ENCODE results near the gene CARD9.
"Not testable (repeated sequence)": the region's sequence is repeated elsewhere in the genome, so short reads cannot be mapped to it uniquely, and the experiment has no call there.

CARD9 gene

GRCh38 chr9:136327304-136327974, 46.0 kb downstream of the CARD9 start, which contains the start of gene GPSM1:
GPSM1 (plus strand) TSS chr9:136327539; CDS start chr9:136327696, 157 bp downstream.
- H3K79me2 ChIP-seq (ENCODE audit: control insufficient read depth, insufficient read depth, low read length, unreplicated experiment) = peaks cover 45% of the 10 kb centered on the region
- H3K36me3 ChIP-seq (ENCODE audit: insufficient read depth, low read length) = no peaks in the 10 kb centered on the region
- H3K4me3 ChIP-seq (ENCODE audit: low read depth, low read length) = peak within 1 kb of the TSS; percentile 97
- peak within 1 kb of the TSS; percentile 75 for H2AFZ ChIP-seq (ENCODE audit: low read length, unreplicated experiment)
- H3K27me3 ChIP-seq (ENCODE audit: insufficient read depth, low read length) = no peaks in the 10 kb centered on the region
- H3K4me1 ChIP-seq (ENCODE audit: control insufficient read depth, insufficient read depth, low read length, unreplicated experiment) = peaks cover 27% of the 10 kb centered on the region
- H3K27ac ChIP-seq (ENCODE audit: low read depth, low read length) = peak within 1 kb of the TSS; percentile 45

DNA sequence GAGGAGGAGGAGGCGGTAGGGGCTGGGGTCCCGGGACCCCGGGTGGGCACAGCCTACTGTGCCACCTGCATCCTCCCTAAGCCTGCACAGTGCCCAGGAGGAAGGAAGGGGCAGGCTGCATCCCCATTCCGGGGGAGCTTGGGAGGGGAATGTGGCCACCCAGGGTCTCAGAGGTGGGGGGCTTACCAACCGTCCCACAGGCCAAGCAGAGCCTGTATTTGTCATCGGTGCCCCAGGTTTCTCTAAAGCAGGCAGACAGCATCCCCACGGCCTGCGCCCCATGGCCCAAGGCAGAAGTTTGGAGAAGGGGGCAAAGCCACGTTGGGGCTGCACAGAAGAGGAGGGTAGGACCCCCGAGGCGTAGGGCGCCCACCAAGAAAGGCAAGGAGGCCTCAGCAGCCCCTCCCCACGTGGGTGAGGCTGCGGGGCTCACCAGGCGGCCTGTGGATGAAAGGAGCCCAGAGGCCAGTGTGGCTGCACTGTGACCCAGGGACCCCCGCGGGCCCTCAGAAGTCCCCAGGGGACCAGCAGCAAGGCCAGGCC, 46.6 kb downstream of the CARD9 start:
- Histone ChIP-seq H3K36me3 (ENCODE audit: insufficient read depth, low read length) (no peaks in the 10 kb centered on the region), H3K27ac (ENCODE audit: low read depth, low read length) (peak overlapping the region; percentile 45), H3K27me3 (ENCODE audit: insufficient read depth, low read length) (no peaks in the 10 kb centered on the region), H3K4me1 (ENCODE audit: control insufficient read depth, insufficient read depth, low read length, unreplicated experiment) (peaks cover 27% of the 10 kb centered on the region), H3K79me2 (ENCODE audit: control insufficient read depth, insufficient read depth, low read length, unreplicated experiment) (peaks cover 39% of the 10 kb centered on the region), H2AFZ (ENCODE audit: low read length, unreplicated experiment) (no peak overlapping the region), H3K4me3 (ENCODE audit: low read depth, low read length) (peak overlapping the region; percentile 97)

GRCh38 chr9:136326061-136326760, 47.3 kb downstream of the CARD9 start:
- Histone ChIP-seq H3K27me3 (ENCODE audit: insufficient read depth, low read length) (no peaks in the 10 kb centered on the region), H3K4me1 (ENCODE audit: control insufficient read depth, insufficient read depth, low read length, unreplicated experiment) (peaks cover 27% of the 10 kb centered on the region), H3K36me3 (ENCODE audit: insufficient read depth, low read length) (no peaks in the 10 kb centered on the region), H3K4me3 (ENCODE audit: low read depth, low read length) (peak overlapping the region; percentile 97), H2AFZ (ENCODE audit: low read length, unreplicated experiment) (peak overlapping the region; percentile 75), H3K79me2 (ENCODE audit: control insufficient read depth, insufficient read depth, low read length, unreplicated experiment) (peaks cover 34% of the 10 kb centered on the region), H3K27ac (ENCODE audit: low read depth, low read length) (peak overlapping the region; percentile 45)

GRCh38 chr9:136325358-136325757, 48.1 kb downstream of the CARD9 start:
- Histone ChIP-seq H2AFZ (ENCODE audit: low read length, unreplicated experiment) (no peak overlapping the region), H3K27ac (ENCODE audit: low read depth, low read length) (no peak overlapping the region)

DNA sequence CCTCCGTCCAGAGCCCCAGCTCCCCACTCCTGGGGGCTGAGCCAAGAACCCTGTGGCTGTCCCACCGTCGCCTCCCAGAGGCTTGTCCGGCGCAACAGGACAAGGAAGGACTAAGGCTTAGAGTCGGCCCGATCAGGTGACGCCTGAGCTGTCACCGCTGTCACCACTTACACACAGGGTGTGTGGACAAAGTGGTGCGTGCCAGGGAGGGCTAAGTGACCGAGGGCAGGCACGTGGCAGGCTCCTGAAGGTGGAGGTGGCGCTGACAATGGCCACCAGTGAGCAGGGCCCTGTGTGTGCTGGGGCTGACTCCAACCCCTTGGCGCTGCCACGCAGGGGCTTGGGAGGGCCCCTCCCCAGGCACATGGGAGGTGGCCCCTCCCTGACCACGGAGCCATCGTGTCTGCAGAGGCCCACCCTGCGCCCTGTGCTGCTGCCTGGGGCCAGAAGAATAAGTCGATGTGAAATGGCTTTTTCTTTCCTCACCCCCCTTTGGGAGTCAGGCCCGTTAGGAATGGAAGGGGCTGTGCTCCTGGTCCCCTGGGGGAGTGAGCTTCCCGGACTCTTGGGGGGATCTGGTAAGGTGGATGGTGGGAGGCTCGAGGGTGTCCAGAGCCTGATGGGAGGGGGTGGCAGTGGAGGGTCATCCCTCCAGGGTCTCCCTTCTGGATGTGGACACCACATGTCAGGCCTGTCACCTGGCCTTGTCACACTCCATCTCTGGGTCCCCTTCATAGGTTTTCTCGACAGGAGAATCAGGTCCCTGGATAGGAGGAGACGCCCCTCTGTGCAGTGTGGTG, 48.8 kb downstream of the CARD9 start:
- no peak overlapping the region for H2AFZ ChIP-seq (ENCODE audit: low read length, unreplicated experiment)
- no peak overlapping the region for H3K27ac ChIP-seq (ENCODE audit: low read depth, low read length)
- H3K79me2 ChIP-seq (ENCODE audit: control insufficient read depth, insufficient read depth, low read length, unreplicated experiment) = peaks cover 19% of the 10 kb centered on the region
- no peak overlapping the region for H3K4me3 ChIP-seq (ENCODE audit: low read depth, low read length)
- H3K27me3 ChIP-seq (ENCODE audit: insufficient read depth, low read length) = no peaks in the 10 kb centered on the region
- H3K4me1 ChIP-seq (ENCODE audit: control insufficient read depth, insufficient read depth, low read length, unreplicated experiment) = peaks cover 27% of the 10 kb centered on the region
- H3K36me3 ChIP-seq (ENCODE audit: insufficient read depth, low read length) = no peaks in the 10 kb centered on the region

More at GRCh38 chr9:136325358-136325757, 48.1 kb downstream of the CARD9 start:
- H3K36me3 ChIP-seq (ENCODE audit: insufficient read depth, low read length) = no peaks in the 10 kb centered on the region
- H3K4me1 ChIP-seq (ENCODE audit: control insufficient read depth, insufficient read depth, low read length, unreplicated experiment) = peaks cover 27% of the 10 kb centered on the region
- H3K4me3 ChIP-seq (ENCODE audit: low read depth, low read length) = no peak overlapping the region
- H3K27me3 ChIP-seq (ENCODE audit: insufficient read depth, low read length) = no peaks in the 10 kb centered on the region
- H3K79me2 ChIP-seq (ENCODE audit: control insufficient read depth, insufficient read depth, low read length, unreplicated experiment) = peaks cover 26% of the 10 kb centered on the region

DNA sequence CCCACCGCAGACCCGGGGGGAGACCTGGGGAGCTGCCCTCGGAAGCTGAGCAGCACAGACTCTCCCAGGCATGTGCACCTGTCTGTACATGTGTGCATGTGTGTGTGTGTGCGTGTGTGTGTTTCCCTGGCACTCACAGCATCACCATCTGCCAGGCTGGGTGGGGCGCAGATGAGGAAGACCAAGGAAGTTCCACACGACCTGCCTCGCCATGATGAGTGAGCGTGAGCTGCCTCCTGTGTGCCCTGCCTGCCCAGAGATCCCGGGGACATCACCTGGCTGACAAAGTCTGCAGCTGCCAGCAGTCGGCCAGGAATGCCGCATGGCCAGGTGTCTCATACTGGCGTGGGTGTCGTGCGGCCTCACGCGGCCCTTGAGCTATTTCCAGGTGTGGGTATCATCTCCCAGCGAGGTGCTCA, 50.1 kb downstream of the CARD9 start:
- Histone ChIP-seq H3K36me3 (ENCODE audit: insufficient read depth, low read length) (no peaks in the 10 kb centered on the region), H2AFZ (ENCODE audit: low read length, unreplicated experiment) (no peak overlapping the region), H3K4me3 (ENCODE audit: low read depth, low read length) (no peak overlapping the region), H3K4me1 (ENCODE audit: control insufficient read depth, insufficient read depth, low read length, unreplicated experiment) (peaks cover 15% of the 10 kb centered on the region), H3K27ac (ENCODE audit: low read depth, low read length) (no peak overlapping the region), H3K27me3 (ENCODE audit: insufficient read depth, low read length) (no peaks in the 10 kb centered on the region), H3K79me2 (ENCODE audit: control insufficient read depth, insufficient read depth, low read length, unreplicated experiment) (peaks cover 6% of the 10 kb centered on the region)

DNA sequence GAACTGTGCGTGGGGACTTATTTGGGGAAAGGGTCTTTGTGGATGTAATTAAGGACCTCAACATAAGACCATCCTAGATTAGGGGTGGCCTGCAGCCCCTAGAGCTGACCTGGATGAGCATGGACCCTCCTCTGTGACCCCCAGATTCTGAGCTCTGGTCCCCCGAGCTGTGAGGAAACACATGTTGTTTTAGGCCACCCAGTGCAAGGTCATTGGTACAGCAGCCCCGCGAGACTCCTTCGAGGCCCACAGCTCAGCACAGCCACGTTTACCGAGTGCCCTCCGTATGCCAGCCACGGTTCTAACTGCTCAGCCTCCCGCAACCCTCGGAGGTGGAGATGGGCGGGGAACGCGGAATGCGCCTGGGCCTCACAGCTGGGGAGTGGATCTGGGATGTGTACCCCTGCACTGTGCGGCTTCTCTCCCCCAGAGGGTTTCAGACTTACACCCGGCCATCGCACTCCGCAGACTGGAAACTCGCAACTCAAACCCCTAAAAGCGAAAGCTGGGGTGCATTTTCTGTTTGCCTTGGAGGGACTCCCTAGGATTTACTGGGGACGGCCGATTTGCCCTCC, 50.6 kb downstream of the CARD9 start:
- no peak overlapping the region for H3K4me3 ChIP-seq (ENCODE audit: low read depth, low read length)

GRCh38 chr9:136321561-136321960, 51.9 kb downstream of the CARD9 start:
- Histone ChIP-seq H3K27ac (ENCODE audit: low read depth, low read length) (no peak overlapping the region), H2AFZ (ENCODE audit: low read length, unreplicated experiment) (no peak overlapping the region), H3K79me2 (ENCODE audit: control insufficient read depth, insufficient read depth, low read length, unreplicated experiment) (no peaks in the 10 kb centered on the region), H3K4me1 (ENCODE audit: control insufficient read depth, insufficient read depth, low read length, unreplicated experiment) (peaks cover 9% of the 10 kb centered on the region), H3K4me3 (ENCODE audit: low read depth, low read length) (no peak overlapping the region), H3K36me3 (ENCODE audit: insufficient read depth, low read length) (no peaks in the 10 kb centered on the region), H3K27me3 (ENCODE audit: insufficient read depth, low read length) (no peaks in the 10 kb centered on the region)

More for the DNA sequence above, 50.6 kb downstream of the CARD9 start:
- Histone ChIP-seq H3K27me3 (ENCODE audit: insufficient read depth, low read length) (no peaks in the 10 kb centered on the region), H3K36me3 (ENCODE audit: insufficient read depth, low read length) (no peaks in the 10 kb centered on the region), H3K4me1 (ENCODE audit: control insufficient read depth, insufficient read depth, low read length, unreplicated experiment) (peaks cover 15% of the 10 kb centered on the region), H3K79me2 (ENCODE audit: control insufficient read depth, insufficient read depth, low read length, unreplicated experiment) (peaks cover under 1% of the 10 kb centered on the region), H3K27ac (ENCODE audit: low read depth, low read length) (no peak overlapping the region), H2AFZ (ENCODE audit: low read length, unreplicated experiment) (no peak overlapping the region)

GRCh38 chr9:136320972-136321371, 52.5 kb downstream of the CARD9 start:
- H3K79me2 ChIP-seq (ENCODE audit: control insufficient read depth, insufficient read depth, low read length, unreplicated experiment); H3K27ac ChIP-seq (ENCODE audit: low read depth, low read length); H3K4me1 ChIP-seq (ENCODE audit: control insufficient read depth, insufficient read depth, low read length, unreplicated experiment); H3K36me3 ChIP-seq (ENCODE audit: insufficient read depth, low read length); H3K27me3 ChIP-seq (ENCODE audit: insufficient read depth, low read length); H2AFZ ChIP-seq (ENCODE audit: low read length, unreplicated experiment); H3K4me3 ChIP-seq (ENCODE audit: low read depth, low read length): not testable (repeated sequence)

- not testable (repeated sequence) for H3K36me3 ChIP-seq (ENCODE audit: insufficient read depth, low read length); H3K27ac ChIP-seq (ENCODE audit: low read depth, low read length); H3K27me3 ChIP-seq (ENCODE audit: insufficient read depth, low read length); H3K4me1 ChIP-seq (ENCODE audit: control insufficient read depth, insufficient read depth, low read length, unreplicated experiment); H3K4me3 ChIP-seq (ENCODE audit: low read depth, low read length); H2AFZ ChIP-seq (ENCODE audit: low read length, unreplicated experiment); H3K79me2 ChIP-seq (ENCODE audit: control insufficient read depth, insufficient read depth, low read length, unreplicated experiment)
These were observed 53.5 kb downstream of the CARD9 start for GRCh38 chr9:136319955-136320354.
